ENCODE results near the gene FOXJ1. TPM values are rescaled to one million over a fixed set of nuclear protein-coding genes. Genes with fewer than 3 reads are reported as not detected.
"Not testable (repeated sequence)": the region's sequence is repeated elsewhere in the genome, so short reads cannot be mapped to it uniquely, and the experiment has no call there.

Gene FOXJ1
- total and polyA plus RNA-seq, 2 of the 13 experiments (the other 11 are each of a cell fraction or from before 2014, with no cell fraction given): 0.98 to 1.6 TPM

DNA sequence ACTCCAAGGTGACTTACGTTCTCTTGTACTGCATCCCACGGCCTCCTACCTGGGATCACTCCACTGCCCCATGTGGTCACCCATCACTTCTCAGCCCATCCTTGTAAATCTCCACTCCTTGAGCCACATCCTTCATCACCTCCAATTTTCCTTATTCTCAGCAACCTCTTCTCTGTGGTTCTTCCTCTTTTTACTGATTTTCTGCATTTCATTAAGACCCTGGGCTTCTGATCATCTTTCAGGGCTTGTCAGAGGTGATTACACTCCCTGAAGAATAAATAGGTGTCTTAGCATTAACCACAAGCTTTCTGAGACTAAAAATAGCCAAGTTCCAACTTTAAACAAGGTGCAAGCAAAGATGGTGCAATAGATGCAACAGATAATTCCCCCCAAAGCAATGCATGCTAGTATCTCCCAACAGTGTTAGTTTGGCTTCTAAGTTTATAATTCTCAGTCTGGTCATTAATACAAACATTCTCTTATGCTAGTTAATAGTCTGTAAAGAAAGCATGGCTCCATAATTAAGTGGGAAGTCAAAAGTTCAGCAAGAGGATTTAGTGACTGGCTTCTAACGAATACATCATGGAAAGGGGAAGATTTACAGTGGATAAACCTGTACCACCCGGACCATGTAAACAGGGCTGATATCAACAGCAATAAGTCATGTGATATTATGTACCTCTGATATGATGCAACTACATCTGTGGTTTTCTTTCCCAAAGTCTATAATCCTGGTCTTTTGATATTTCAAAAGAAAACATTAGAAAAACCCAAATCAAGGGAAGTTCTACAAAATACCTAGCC, 47.4 kb upstream of the FOXJ1 start (continued):
- TF ChIP-seq CCDC6 (CRISPR knock-in tag; IDR thresholded peaks at IDR 0.05): no peak

DNA sequence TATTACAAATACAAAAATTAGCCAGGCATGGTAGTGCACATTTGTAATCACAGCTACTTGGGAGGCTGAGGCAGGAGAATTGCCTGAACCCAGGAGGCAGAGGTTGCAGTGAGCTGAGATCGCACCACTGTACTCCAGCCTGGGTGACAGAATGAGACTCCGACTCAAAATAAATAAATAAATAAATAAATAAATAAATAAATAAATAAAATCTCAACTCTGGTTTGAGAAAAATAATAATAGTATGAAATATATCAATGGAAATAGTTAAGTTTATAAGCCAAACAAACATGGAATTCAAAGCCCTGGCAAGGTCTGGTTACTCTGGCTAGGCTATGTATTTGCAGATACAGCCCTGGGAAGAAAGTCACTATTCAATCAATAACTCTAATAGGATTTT, 45.7 kb upstream of the FOXJ1 start:
- H3K27me3 ChIP-seq (ENCODE audit: control insufficient read depth in 1 of 2, insufficient read depth in 2 of 2, low read length in 2 of 2); H3K79me2 ChIP-seq (ENCODE audit: insufficient read depth, low read length); POLR2A ChIA-PET; FAIRE-seq; H3K9me3 ChIP-seq (ENCODE audit: low read length); BruUV-seq (replicated peaks); DNase-seq (ENCODE audit: low spot score); H3K4me2 ChIP-seq (ENCODE audit: low read depth, low read length); H4K20me1 ChIP-seq (ENCODE audit: insufficient read depth, low read length); H3K9ac ChIP-seq (ENCODE audit: insufficient read depth, low read depth, low read length); H2AFZ ChIP-seq (ENCODE audit: low read length); H3K36me3 ChIP-seq (replicated peaks in 1 of 2; ENCODE audit: control insufficient read depth in 1 of 2, insufficient read depth in 2 of 2, low read length in 2 of 2); H3K4me3 ChIP-seq (replicated peaks in 1 of 3; ENCODE audit: insufficient read depth in 1 of 3, low read depth in 2 of 3, low read length in 3 of 3); CTCF ChIA-PET (ENCODE audit: low intra/inter-chr PET ratio, low total read pairs); H3K27ac ChIP-seq (ENCODE audit: extremely low read length, insufficient read depth, low read length); ATAC-seq: not testable (repeated sequence)
- peaks cover 20% of the 10 kb centered on the region for H3K4me1 ChIP-seq (ENCODE audit: insufficient read depth, low read length)
- intact Hi-C loops (cut with micrococcal nuclease; ENCODE audit: unreplicated experiment): loop anchor here (10.0 kb wide), 1 partner anchor 88 kb away; no protein-coding TSS in a partner anchor
- in situ Hi-C loops (cut with HindIII; ENCODE audit: extremely low pct_ligation_motif_present, low pct_unique_long_range_greater_than_20kb): loop anchor here (10.0 kb wide), 1 partner anchor 98 kb away; no protein-coding TSS in a partner anchor
- WGBS (ENCODE audit: low lambda C conversion rate): 84% methylated on average over 2 of the region's 2 CpGs

DNA sequence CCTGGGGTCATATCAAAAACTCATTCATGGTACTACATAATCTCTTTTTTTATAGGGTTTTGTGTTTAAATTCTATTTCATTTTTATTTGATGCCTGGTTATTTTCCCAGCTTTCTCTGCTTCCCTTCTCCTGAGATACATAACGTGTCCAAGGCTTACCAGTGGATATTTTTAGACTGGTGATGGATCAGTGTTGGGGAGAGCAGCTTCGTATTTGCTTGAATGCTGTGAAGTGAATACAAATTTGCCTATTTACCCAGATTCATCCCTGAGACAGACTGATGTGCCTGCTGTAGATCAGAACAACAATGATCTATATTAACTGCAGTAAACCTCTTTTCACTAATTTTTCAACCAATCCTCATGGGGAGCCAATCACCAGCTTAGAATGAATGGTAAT, 43.2 kb upstream of the FOXJ1 start:
- CTCF ChIA-PET (ENCODE audit: low intra/inter-chr PET ratio, low total read pairs): interaction anchor here (1.4 to 4.7 kb wide), 2 partner anchors 60 to 63 kb away, joined by 3 to 78 read pairs; no protein-coding TSS in a partner anchor
- intact Hi-C loops (cut with micrococcal nuclease; ENCODE audit: unreplicated experiment): loop anchor here (10.0 kb wide), 1 partner anchor 91 kb away; no protein-coding TSS in a partner anchor
- DNase-seq (ENCODE audit: low spot score): no peak
- no peak overlapping the region for H3K4me2 ChIP-seq (ENCODE audit: low read depth, low read length)
- in situ Hi-C loops (cut with HindIII; ENCODE audit: extremely low pct_ligation_motif_present, low pct_unique_long_range_greater_than_20kb): loop anchor here (10.0 kb wide), 1 partner anchor 101 kb away; no protein-coding TSS in a partner anchor
- no peaks in the 10 kb centered on the region for H3K36me3 ChIP-seq (replicated peaks in 1 of 2; ENCODE audit: control insufficient read depth in 1 of 2, insufficient read depth in 2 of 2, low read length in 2 of 2)
- no peak overlapping the region for H3K27ac ChIP-seq (ENCODE audit: extremely low read length, insufficient read depth, low read length)
- no peak for ATAC-seq
- peaks cover 0 to 1% of the 10 kb centered on the region in 2 experiments; a peak in 1 of 5 replicates for H3K27me3 ChIP-seq (ENCODE audit: control insufficient read depth in 1 of 2, insufficient read depth in 2 of 2, low read length in 2 of 2)
- H3K9me3 ChIP-seq (ENCODE audit: low read length): no peaks in the 10 kb centered on the region
- H3K4me3 ChIP-seq (replicated peaks in 1 of 3; ENCODE audit: insufficient read depth in 1 of 3, low read depth in 2 of 3, low read length in 3 of 3): no peak overlapping the region
- POLR2A ChIA-PET: no interaction called here
- H3K4me1 ChIP-seq (ENCODE audit: insufficient read depth, low read length): peaks cover 30% of the 10 kb centered on the region
- no peaks in the 10 kb centered on the region for H4K20me1 ChIP-seq (ENCODE audit: insufficient read depth, low read length)
- no peak overlapping the region for H2AFZ ChIP-seq (ENCODE audit: low read length)
- H3K79me2 ChIP-seq (ENCODE audit: insufficient read depth, low read length): no peaks in the 10 kb centered on the region
- no peak for FAIRE-seq
- no TSS peak for BruUV-seq (replicated peaks)
- H3K9ac ChIP-seq (ENCODE audit: insufficient read depth, low read depth, low read length): no peak overlapping the region
- 36% methylated on average over 2 of the region's 2 CpGs for WGBS (ENCODE audit: low lambda C conversion rate)
- TF ChIP-seq ETV5 (CRISPR knock-in tag; IDR thresholded peaks at IDR 0.05; ENCODE audit: borderline replicate concordance) (no peak), ZFYVE20 (CRISPR knock-in tag; IDR thresholded peaks at IDR 0.05; ENCODE audit: borderline replicate concordance, low read depth) (no peak), HIVEP1 (CRISPR knock-in tag; IDR thresholded peaks at IDR 0.05) (no peak), ZNF3 (CRISPR knock-in tag; IDR thresholded peaks at IDR 0.05) (no peak), ZNF343 (CRISPR knock-in tag; IDR thresholded peaks at IDR 0.05) (no peak)
- TF ChIP-seq, protein P1, sequence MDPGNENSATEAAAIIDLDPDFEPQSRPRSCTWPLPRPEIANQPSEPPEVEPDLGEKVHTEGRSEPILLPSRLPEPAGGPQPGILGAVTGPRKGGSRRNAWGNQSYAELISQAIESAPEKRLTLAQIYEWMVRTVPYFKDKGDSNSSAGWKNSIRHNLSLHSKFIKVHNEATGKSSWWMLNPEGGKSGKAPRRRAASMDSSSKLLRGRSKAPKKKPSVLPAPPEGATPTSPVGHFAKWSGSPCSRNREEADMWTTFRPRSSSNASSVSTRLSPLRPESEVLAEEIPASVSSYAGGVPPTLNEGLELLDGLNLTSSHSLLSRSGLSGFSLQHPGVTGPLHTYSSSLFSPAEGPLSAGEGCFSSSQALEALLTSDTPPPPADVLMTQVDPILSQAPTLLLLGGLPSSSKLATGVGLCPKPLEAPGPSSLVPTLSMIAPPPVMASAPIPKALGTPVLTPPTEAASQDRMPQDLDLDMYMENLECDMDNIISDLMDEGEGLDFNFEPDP (CRISPR knock-in tag; conservative IDR thresholded peaks at IDR 0.05): no peak
- TF ChIP-seq, protein P2, sequence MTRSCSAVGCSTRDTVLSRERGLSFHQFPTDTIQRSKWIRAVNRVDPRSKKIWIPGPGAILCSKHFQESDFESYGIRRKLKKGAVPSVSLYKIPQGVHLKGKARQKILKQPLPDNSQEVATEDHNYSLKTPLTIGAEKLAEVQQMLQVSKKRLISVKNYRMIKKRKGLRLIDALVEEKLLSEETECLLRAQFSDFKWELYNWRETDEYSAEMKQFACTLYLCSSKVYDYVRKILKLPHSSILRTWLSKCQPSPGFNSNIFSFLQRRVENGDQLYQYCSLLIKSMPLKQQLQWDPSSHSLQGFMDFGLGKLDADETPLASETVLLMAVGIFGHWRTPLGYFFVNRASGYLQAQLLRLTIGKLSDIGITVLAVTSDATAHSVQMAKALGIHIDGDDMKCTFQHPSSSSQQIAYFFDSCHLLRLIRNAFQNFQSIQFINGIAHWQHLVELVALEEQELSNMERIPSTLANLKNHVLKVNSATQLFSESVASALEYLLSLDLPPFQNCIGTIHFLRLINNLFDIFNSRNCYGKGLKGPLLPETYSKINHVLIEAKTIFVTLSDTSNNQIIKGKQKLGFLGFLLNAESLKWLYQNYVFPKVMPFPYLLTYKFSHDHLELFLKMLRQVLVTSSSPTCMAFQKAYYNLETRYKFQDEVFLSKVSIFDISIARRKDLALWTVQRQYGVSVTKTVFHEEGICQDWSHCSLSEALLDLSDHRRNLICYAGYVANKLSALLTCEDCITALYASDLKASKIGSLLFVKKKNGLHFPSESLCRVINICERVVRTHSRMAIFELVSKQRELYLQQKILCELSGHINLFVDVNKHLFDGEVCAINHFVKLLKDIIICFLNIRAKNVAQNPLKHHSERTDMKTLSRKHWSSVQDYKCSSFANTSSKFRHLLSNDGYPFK (CRISPR knock-in tag; IDR thresholded peaks at IDR 0.05; ENCODE audit: borderline replicate concordance): no peak
- TF ChIP-seq, protein P3, sequence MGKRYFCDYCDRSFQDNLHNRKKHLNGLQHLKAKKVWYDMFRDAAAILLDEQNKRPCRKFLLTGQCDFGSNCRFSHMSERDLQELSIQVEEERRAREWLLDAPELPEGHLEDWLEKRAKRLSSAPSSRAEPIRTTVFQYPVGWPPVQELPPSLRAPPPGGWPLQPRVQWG (CRISPR knock-in tag; IDR thresholded peaks at IDR 0.05; ENCODE audit: borderline replicate concordance, low read depth): no peak
